Cardiac septum (tissue), 1 donor: ENCODE measurements around the gene CYP2W1. TPM values are rescaled to one million over a fixed set of nuclear protein-coding genes. Genes with fewer than 3 reads are reported as not detected.
"Not testable (repeated sequence)": the region's sequence is repeated elsewhere in the genome, so short reads cannot be mapped to it uniquely, and the experiment has no call there.

Source experiments
- DNase-seq: peaks from one replicate; pipeline ENCODE4 v3.0.0-alpha.2; 2020; ENCODE audit warnings: low spot score
- intact Hi-C: fragments of 100-400 bp; cut with DNase I; formaldehyde crosslinking; loops from one replicate; pipeline ENCODE4 v1.14.0; 2022
- total RNA-seq: library from RNA; stranded (reverse); fragmentation: NEBNext Ultra II Directional; extraction: Animal tissue kit (Norgen Biotek cat#: 25700); gene quantifications from one replicate; pipeline ENCODE4 v1.2.1, GENCODE V29; 2021
- donor health status: DM: no; HTN: no; CAD: no.

Gene CYP2W1
- total RNA-seq, 1 donor from 2014 or later: not detected

GRCh38 chr7:949021-949934 is 33.7 kb upstream of the CYP2W1 start:
- intact Hi-C loops: no loop called here
- no peak for DNase-seq

- no peak for DNase-seq
- intact Hi-C loops: no loop called here
These were observed 31.0 kb upstream of the CYP2W1 start for GRCh38 chr7:951881-952547.

- no peak for DNase-seq
- intact Hi-C loops: no loop called here
These were observed 30.2 kb upstream of the CYP2W1 start for GRCh38 chr7:952548-953441.

- intact Hi-C loops: no loop called here
These were observed 29.2 kb upstream of the CYP2W1 start for GRCh38 chr7:953547-954327.

GRCh38 chr7:954330-955238 is 28.4 kb upstream of the CYP2W1 start, which contains the start of gene ADAP1:
ADAP1 (minus strand) TSS chr7:954680; CDS start chr7:954477, 203 bp downstream.
- DNase-seq: no peak
- intact Hi-C loops: loop anchor here (5.0 kb wide), 1 partner anchor 47 kb away; no protein-coding TSS in a partner anchor

More at GRCh38 chr7:953547-954327, 29.2 kb upstream of the CYP2W1 start:
- DNase-seq: peak; percentile 91

- intact Hi-C loops: loop anchor here (5.0 kb wide), 1 partner anchor 49 kb away; no protein-coding TSS in a partner anchor
- no peak for DNase-seq
These were observed 26.9 kb upstream of the CYP2W1 start for GRCh38 chr7:956031-956430.

GRCh38 chr7:957418-958220 is 25.4 kb upstream of the CYP2W1 start:
- intact Hi-C loops: loop anchor here (5.0 kb wide), 1 partner anchor 50 kb away; no protein-coding TSS in a partner anchor
- DNase-seq: peak; percentile 90

GRCh38 chr7:958221-959200 is 24.5 kb upstream of the CYP2W1 start:
- DNase-seq: no peak

GRCh38 chr7:959271-959670 is 23.7 kb upstream of the CYP2W1 start:
- intact Hi-C loops: loop anchor here (5.0 kb wide), 1 partner anchor 52 kb away; no protein-coding TSS in a partner anchor
- DNase-seq: no peak

More at GRCh38 chr7:958221-959200, 24.5 kb upstream of the CYP2W1 start:
- intact Hi-C loops: loop anchor here (5.0 kb wide), 1 partner anchor 51 kb away; no protein-coding TSS in a partner anchor

- DNase-seq: not testable (repeated sequence)
- intact Hi-C loops: loop anchor here (5.0 kb wide), 1 partner anchor 52 kb away; no protein-coding TSS in a partner anchor
These were observed 23.2 kb upstream of the CYP2W1 start for GRCh38 chr7:959740-960139.

- intact Hi-C loops: no loop called here
- no peak for DNase-seq
These were observed 22.6 kb upstream of the CYP2W1 start for GRCh38 chr7:960269-960871.

- not testable (repeated sequence) for DNase-seq
These were observed 22.0 kb upstream of the CYP2W1 start for GRCh38 chr7:960972-961371.

GRCh38 chr7:961546-962400 is 21.2 kb upstream of the CYP2W1 start:
- DNase-seq: no peak
- intact Hi-C loops: no loop called here

More at GRCh38 chr7:960972-961371, 22.0 kb upstream of the CYP2W1 start:
- intact Hi-C loops: not testable (repeated sequence)
